Astrocyte (in vitro differentiated cells and primary cell): Measurements from ENCODE around the gene CDKAL1.

Experiments used
- EZH2 ChIP-seq: IDR thresholded peaks from 2 replicates; pipeline ENCODE4 v1.6.1; 2012; ENCODE audit warnings: mild to moderate bottlenecking, low read length, inconsistent platforms; ENCODE audit not compliant: insufficient read depth
- TF ChIP-seq, protein P1 (sequence below): IDR thresholded peaks from 2 replicates; pipeline ENCODE4 v1.5.1; 2011; ENCODE audit warnings: low read depth, mild to moderate bottlenecking, inconsistent platforms, low read length, moderate library complexity; ENCODE audit not compliant: insufficient read depth

DNA sequence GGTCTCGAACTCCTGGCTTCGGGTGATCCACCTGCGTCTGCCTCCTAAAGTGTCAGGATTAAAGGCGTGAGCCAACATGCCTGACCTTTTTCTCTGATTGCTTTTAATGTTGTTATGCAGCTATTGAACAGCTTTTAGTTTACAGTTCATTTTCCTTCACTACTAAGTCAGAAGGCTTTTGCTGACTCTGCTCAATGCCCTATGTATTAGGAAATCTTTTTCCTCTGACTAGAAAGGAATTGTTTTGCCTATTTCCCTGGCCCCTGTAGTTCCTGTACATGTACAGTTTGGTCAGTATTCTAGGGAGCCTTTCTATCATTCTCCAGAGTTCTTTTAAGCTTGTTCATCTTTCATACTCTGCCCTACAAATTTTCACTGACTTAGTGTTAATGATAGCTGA is 280.2 kb downstream of the CDKAL1 start:
- TF ChIP-seq, protein P1, sequence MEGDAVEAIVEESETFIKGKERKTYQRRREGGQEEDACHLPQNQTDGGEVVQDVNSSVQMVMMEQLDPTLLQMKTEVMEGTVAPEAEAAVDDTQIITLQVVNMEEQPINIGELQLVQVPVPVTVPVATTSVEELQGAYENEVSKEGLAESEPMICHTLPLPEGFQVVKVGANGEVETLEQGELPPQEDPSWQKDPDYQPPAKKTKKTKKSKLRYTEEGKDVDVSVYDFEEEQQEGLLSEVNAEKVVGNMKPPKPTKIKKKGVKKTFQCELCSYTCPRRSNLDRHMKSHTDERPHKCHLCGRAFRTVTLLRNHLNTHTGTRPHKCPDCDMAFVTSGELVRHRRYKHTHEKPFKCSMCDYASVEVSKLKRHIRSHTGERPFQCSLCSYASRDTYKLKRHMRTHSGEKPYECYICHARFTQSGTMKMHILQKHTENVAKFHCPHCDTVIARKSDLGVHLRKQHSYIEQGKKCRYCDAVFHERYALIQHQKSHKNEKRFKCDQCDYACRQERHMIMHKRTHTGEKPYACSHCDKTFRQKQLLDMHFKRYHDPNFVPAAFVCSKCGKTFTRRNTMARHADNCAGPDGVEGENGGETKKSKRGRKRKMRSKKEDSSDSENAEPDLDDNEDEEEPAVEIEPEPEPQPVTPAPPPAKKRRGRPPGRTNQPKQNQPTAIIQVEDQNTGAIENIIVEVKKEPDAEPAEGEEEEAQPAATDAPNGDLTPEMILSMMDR: no peak
- TF ChIP-seq EZH2: no peak
